Glutamatergic neuron (in vitro differentiated cells): ENCODE measurements around the gene TAS1R1. TPM values are rescaled to one million over a fixed set of nuclear protein-coding genes. Genes with fewer than 3 reads are reported as not detected.

Experiments used
- DNase-seq: peaks from one replicate; pipeline ENCODE4 v3.0.0; 2022
- H3K27ac Mint-ChIP-seq: one replicate; pipeline ENCODE4 v1.8.0; 2020; ENCODE audit warnings: mild to moderate bottlenecking, mixed read lengths, inconsistent platforms; ENCODE audit not compliant: unreplicated experiment
- H3K27me3 Mint-ChIP-seq: one replicate; pipeline ENCODE4 v1.8.0; 2020; ENCODE audit warnings: mild to moderate bottlenecking, moderate library complexity, mixed read lengths, inconsistent platforms; ENCODE audit not compliant: unreplicated experiment
- H3K36me3 Mint-ChIP-seq: one replicate; pipeline ENCODE4 v1.8.0; 2020; ENCODE audit warnings: mild to moderate bottlenecking, mixed read lengths, inconsistent platforms; ENCODE audit not compliant: unreplicated experiment
- H3K4me1 Mint-ChIP-seq: one replicate; pipeline ENCODE4 v1.8.0; 2020; ENCODE audit warnings: mild to moderate bottlenecking, low read depth, mixed read lengths, inconsistent platforms; ENCODE audit not compliant: unreplicated experiment
- H3K4me3 Mint-ChIP-seq: one replicate; pipeline ENCODE4 v1.8.0; 2020; ENCODE audit warnings: mild to moderate bottlenecking, mixed read lengths, inconsistent platforms; ENCODE audit not compliant: unreplicated experiment
- H3K9me3 Mint-ChIP-seq: one replicate; pipeline ENCODE4 v1.8.0; 2020; ENCODE audit warnings: mild to moderate bottlenecking, moderate library complexity, mixed read lengths, inconsistent platforms; ENCODE audit not compliant: unreplicated experiment
- CTCF ChIP-seq: fragments of 200-600 bp; sonication (generic); IDR thresholded peaks from one replicate; pipeline ENCODE4 v1.5.0; 2021; ENCODE audit not compliant: partially characterized antibody, unreplicated experiment
- total RNA-seq: library from RNA; stranded (reverse); fragmentation: NEBNext Ultra II Directional; extraction: Animal tissue kit (Norgen Biotek cat#: 25700); gene quantifications from one replicate; pipeline ENCODE4 v1.2.1, GENCODE V29; 2021; ENCODE audit not compliant: unreplicated experiment

TAS1R1 gene
- total RNA-seq, 1 donor from 2014 or later = not detected

- DNase-seq = no peak
- Mint-ChIP-seq H3K4me1 (peaks cover 11% of the 10 kb centered on the region), H3K4me3 (peak overlapping the region; percentile 95), H3K9me3 (peaks cover 10% of the 10 kb centered on the region), H3K27ac (no peak overlapping the region), H3K36me3 (no peaks in the 10 kb centered on the region), H3K27me3 (peaks cover 10% of the 10 kb centered on the region)
- no peak for TF ChIP-seq CTCF
These were observed 71.9 kb downstream of the TAS1R1 start for GRCh38 chr1:6627031-6627430.

GRCh38 chr1:6627841-6628545 lies 72.9 kb downstream of the TAS1R1 start:
- no peaks in the 10 kb centered on the region for H3K36me3 Mint-ChIP-seq

GRCh38 chr1:6628971-6629479 lies 73.9 kb downstream of the TAS1R1 start:
- peaks cover 10% of the 10 kb centered on the region for H3K4me1 Mint-ChIP-seq
- DNase-seq = no peak
- H3K9me3 Mint-ChIP-seq = peaks cover 7% of the 10 kb centered on the region
- TF ChIP-seq CTCF = no peak
- no peak overlapping the region for H3K27ac Mint-ChIP-seq
- no peak overlapping the region for H3K4me3 Mint-ChIP-seq
- H3K27me3 Mint-ChIP-seq = peaks cover 13% of the 10 kb centered on the region
- no peaks in the 10 kb centered on the region for H3K36me3 Mint-ChIP-seq

More at GRCh38 chr1:6627841-6628545, 72.9 kb downstream of the TAS1R1 start:
- DNase-seq = no peak
- H3K27ac Mint-ChIP-seq = peak overlapping the region; percentile 80
- H3K9me3 Mint-ChIP-seq = peaks cover 10% of the 10 kb centered on the region
- peak overlapping the region; percentile 61 for H3K4me3 Mint-ChIP-seq
- TF ChIP-seq CTCF = no peak
- H3K27me3 Mint-ChIP-seq = peaks cover 10% of the 10 kb centered on the region
- H3K4me1 Mint-ChIP-seq = peaks cover 11% of the 10 kb centered on the region

Other genes starting within 250 kb of the TAS1R1 start
- gene ACOT7, start 161.5 kb upstream of the TAS1R1 start, total RNA-seq = 175 TPM
- gene HES2, start 135.4 kb upstream of the TAS1R1 start, total RNA-seq = 54.6 TPM
- gene ESPN, start 130.5 kb upstream of the TAS1R1 start, total RNA-seq = 25.7 TPM
- 47.5 TPM for gene TNFRSF25, start 89.1 kb upstream of the TAS1R1 start, total RNA-seq
- 53.0 TPM for gene PLEKHG5, start 63.6 kb upstream of the TAS1R1 start, total RNA-seq
- gene NOL9, start 794 bp upstream of the TAS1R1 start, total RNA-seq = 34.5 TPM
- gene ZBTB48, start 24.7 kb downstream of the TAS1R1 start, total RNA-seq = 39.0 TPM
- 9.2 TPM for gene KLHL21, start 47.6 kb downstream of the TAS1R1 start, total RNA-seq
- 13.2 TPM for gene PHF13, start 58.4 kb downstream of the TAS1R1 start, total RNA-seq
- gene THAP3, start 69.6 kb downstream of the TAS1R1 start, total RNA-seq = 30.2 TPM
- gene DNAJC11, start 146.5 kb downstream of the TAS1R1 start, total RNA-seq = 74.1 TPM
- gene CAMTA1, start 230.1 kb downstream of the TAS1R1 start, total RNA-seq = 77.2 TPM